ENCODE results near the gene METTL26.

DNA sequence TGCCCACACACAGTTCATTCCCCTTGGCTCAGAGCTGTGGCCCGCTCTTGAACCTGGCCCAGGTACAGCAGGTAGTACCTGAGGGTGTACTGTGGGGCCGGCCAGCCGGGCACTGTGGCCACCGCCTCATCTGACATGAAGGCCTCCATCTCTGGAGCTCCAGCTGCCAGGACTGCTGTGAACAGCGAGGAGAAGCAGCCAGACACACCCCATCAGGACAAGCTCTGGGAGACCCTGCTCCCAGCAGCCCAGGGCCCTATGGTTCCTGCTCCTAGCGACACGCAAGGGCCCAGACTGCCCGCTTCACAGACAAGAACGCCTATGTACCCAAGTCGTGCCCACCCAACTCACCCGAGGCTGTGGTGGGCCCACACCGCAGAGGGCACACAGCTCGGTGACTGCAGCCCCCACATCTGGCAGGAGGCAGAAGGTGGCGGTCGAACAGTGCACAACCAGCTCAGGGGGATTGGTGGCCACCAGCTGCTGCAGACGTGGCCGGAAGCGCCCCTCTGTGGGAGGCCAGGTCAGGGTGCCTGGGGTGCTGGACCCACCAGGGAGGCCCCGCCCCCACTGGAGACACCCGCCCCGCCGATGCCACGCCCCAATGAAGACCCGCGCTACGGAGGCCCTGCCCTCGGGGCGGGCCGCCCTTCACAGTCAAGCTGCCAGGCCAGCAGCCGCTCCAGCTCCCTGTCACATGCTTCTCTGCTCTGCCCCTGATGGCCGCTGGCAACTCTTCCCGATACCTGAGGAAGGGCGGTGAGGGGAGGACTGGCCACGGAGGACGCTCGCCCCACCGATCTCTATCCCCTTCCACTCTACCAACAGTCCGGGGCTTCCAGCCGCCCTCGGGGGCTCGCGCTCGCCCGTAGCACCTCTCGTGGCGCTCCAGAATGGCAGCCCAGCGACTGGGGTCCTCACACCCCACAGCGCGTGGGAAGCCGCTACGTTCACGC lies 43.0 kb upstream of the METTL26 start:
- TF ChIP-seq, protein P1, sequence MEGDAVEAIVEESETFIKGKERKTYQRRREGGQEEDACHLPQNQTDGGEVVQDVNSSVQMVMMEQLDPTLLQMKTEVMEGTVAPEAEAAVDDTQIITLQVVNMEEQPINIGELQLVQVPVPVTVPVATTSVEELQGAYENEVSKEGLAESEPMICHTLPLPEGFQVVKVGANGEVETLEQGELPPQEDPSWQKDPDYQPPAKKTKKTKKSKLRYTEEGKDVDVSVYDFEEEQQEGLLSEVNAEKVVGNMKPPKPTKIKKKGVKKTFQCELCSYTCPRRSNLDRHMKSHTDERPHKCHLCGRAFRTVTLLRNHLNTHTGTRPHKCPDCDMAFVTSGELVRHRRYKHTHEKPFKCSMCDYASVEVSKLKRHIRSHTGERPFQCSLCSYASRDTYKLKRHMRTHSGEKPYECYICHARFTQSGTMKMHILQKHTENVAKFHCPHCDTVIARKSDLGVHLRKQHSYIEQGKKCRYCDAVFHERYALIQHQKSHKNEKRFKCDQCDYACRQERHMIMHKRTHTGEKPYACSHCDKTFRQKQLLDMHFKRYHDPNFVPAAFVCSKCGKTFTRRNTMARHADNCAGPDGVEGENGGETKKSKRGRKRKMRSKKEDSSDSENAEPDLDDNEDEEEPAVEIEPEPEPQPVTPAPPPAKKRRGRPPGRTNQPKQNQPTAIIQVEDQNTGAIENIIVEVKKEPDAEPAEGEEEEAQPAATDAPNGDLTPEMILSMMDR (IDR thresholded peaks at IDR 0.05; ENCODE audit: low read depth, low read length, missing input control), result no peak
- TF ChIP-seq RXRA (IDR thresholded peaks at IDR 0.05) (no peak), JUND (IDR thresholded peaks at IDR 0.05) (no peak), SP1 (IDR thresholded peaks at IDR 0.05) (no peak), FOXA1 (IDR thresholded peaks at IDR 0.05) (no peak), RAD21 (IDR thresholded peaks at IDR 0.05) (no peak), GABPA (IDR thresholded peaks at IDR 0.05 in 1 of 2, conservative IDR thresholded peaks at IDR 0.05 in 1 of 2) (no peak), TAF1 (conservative IDR thresholded peaks at IDR 0.05) (no peak)
- TF ChIP-seq, protein P2, sequence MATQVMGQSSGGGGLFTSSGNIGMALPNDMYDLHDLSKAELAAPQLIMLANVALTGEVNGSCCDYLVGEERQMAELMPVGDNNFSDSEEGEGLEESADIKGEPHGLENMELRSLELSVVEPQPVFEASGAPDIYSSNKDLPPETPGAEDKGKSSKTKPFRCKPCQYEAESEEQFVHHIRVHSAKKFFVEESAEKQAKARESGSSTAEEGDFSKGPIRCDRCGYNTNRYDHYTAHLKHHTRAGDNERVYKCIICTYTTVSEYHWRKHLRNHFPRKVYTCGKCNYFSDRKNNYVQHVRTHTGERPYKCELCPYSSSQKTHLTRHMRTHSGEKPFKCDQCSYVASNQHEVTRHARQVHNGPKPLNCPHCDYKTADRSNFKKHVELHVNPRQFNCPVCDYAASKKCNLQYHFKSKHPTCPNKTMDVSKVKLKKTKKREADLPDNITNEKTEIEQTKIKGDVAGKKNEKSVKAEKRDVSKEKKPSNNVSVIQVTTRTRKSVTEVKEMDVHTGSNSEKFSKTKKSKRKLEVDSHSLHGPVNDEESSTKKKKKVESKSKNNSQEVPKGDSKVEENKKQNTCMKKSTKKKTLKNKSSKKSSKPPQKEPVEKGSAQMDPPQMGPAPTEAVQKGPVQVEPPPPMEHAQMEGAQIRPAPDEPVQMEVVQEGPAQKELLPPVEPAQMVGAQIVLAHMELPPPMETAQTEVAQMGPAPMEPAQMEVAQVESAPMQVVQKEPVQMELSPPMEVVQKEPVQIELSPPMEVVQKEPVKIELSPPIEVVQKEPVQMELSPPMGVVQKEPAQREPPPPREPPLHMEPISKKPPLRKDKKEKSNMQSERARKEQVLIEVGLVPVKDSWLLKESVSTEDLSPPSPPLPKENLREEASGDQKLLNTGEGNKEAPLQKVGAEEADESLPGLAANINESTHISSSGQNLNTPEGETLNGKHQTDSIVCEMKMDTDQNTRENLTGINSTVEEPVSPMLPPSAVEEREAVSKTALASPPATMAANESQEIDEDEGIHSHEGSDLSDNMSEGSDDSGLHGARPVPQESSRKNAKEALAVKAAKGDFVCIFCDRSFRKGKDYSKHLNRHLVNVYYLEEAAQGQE (IDR thresholded peaks at IDR 0.05), result no peak
- TF ChIP-seq, protein P3, sequence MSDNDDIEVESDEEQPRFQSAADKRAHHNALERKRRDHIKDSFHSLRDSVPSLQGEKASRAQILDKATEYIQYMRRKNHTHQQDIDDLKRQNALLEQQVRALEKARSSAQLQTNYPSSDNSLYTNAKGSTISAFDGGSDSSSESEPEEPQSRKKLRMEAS (IDR thresholded peaks at IDR 0.05), result no peak
- TF ChIP-seq, protein P4, sequence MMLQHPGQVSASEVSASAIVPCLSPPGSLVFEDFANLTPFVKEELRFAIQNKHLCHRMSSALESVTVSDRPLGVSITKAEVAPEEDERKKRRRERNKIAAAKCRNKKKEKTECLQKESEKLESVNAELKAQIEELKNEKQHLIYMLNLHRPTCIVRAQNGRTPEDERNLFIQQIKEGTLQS (IDR thresholded peaks at IDR 0.05), result no peak
